Hepatocyte (in vitro differentiated cells): ENCODE data around the gene KIRREL3. TPM values are rescaled to one million over a fixed set of nuclear protein-coding genes. Genes with fewer than 3 reads are reported as not detected.

Experiments
- DNase-seq: peaks from one replicate; pipeline ENCODE4 v3.0.0-alpha.2; 2016; ENCODE audit warnings: low spot score
- H2AFZ ChIP-seq: fragments of 200-600 bp; sonication (generic); 2 replicates; pipeline ENCODE4 v1.6.0; 2016; ENCODE audit warnings: antibody characterized with exemption, mild to moderate bottlenecking
- H3K27ac ChIP-seq: fragments of 200-600 bp; sonication (generic); 2 replicates; pipeline ENCODE4 v1.5.1; 2016; ENCODE audit warnings: mild to moderate bottlenecking
- H3K27me3 ChIP-seq: fragments of 200-600 bp; sonication (generic); 2 replicates; pipeline ENCODE4 v1.6.1; 2016
- H3K36me3 ChIP-seq: fragments of 200-600 bp; sonication (generic); replicated peaks from 2 replicates; pipeline ENCODE4 v1.5.1; 2016; ENCODE audit warnings: low read depth; ENCODE audit not compliant: insufficient read depth
- H3K4me1 ChIP-seq: fragments of 200-600 bp; sonication (generic); 2 replicates; pipeline ENCODE4 v1.5.1; 2016; ENCODE audit warnings: mild to moderate bottlenecking, moderate library complexity; ENCODE audit not compliant: insufficient read depth
- H3K4me2 ChIP-seq: fragments of 200-600 bp; sonication (generic); 2 replicates; pipeline ENCODE4 v1.6.0; 2016
- H3K4me3 ChIP-seq: fragments of 200-600 bp; sonication (generic); 2 replicates; pipeline ENCODE4 v1.5.1; 2016; ENCODE audit warnings: mild to moderate bottlenecking
- H3K79me2 ChIP-seq: fragments of 200-600 bp; sonication (generic); 2 replicates; pipeline ENCODE4 v1.6.0; 2017; ENCODE audit warnings: mild to moderate bottlenecking
- H3K9me2 ChIP-seq: fragments of 200-600 bp; sonication (generic); replicated peaks from 2 replicates; pipeline ENCODE4 v1.6.0; 2017; ENCODE audit warnings: mild to moderate bottlenecking; ENCODE audit not compliant: insufficient read depth
- H3K9me3 ChIP-seq: fragments of 200-600 bp; sonication (generic); 2 replicates; pipeline ENCODE4 v1.5.1; 2016; ENCODE audit warnings: low read depth, mild to moderate bottlenecking
- H4K20me1 ChIP-seq: fragments of 200-600 bp; sonication (generic); 2 replicates; pipeline ENCODE4 v1.6.0; 2016; ENCODE audit warnings: mild to moderate bottlenecking; ENCODE audit not compliant: insufficient read depth, poor library complexity, severe bottlenecking
- EZH2 ChIP-seq: fragments of 200-600 bp; sonication (generic); IDR thresholded peaks from 2 replicates; pipeline ENCODE4 v1.6.1; 2016; ENCODE audit warnings: antibody characterized with exemption, mild to moderate bottlenecking, borderline replicate concordance
- EZH2phosphoT487 ChIP-seq: fragments of 200-600 bp; sonication (generic); IDR thresholded peaks from one replicate; pipeline ENCODE4 v1.6.1; 2018; ENCODE audit warnings: antibody characterized with exemption, mild to moderate bottlenecking, low read depth, moderate library complexity; ENCODE audit not compliant: unreplicated experiment, severe bottlenecking
- WGBS: methylation state at CpG from one replicate; pipeline ENCODE4 v1.1.6; 2016; ENCODE audit warnings: low lambda C conversion rate; ENCODE audit errors: missing lambda C conversion rate; 5-methylcytosine and 5-hydroxymethylcytosine counted together
- polyA plus RNA-seq: library from polyadenylated mRNA; unstranded; fragments of >200 nt; fragmentation: Nextera tagmentation; extraction: Ambion mirVana; gene quantifications from 2 replicates; pipeline ENCODE4 v1.2.1, GENCODE V29; 2016
- total RNA-seq: library from RNA; depleted of rRNA; stranded (reverse); fragments of >200 nt; gene quantifications from 2 replicates; pipeline ENCODE4 v1.2.3, GENCODE V29; 2014
- TF ChIP-seq, protein P1 (sequence below): fragments of 200-600 bp; sonication (generic); IDR thresholded peaks from 2 replicates; pipeline ENCODE4 v1.5.1; 2016; ENCODE audit warnings: antibody characterized with exemption, mild to moderate bottlenecking; ENCODE audit not compliant: poor library complexity

KIRREL3 gene
- total and polyA plus RNA-seq, 2 experiments from 2014 or later: 0.33 to 0.86 TPM

DNA sequence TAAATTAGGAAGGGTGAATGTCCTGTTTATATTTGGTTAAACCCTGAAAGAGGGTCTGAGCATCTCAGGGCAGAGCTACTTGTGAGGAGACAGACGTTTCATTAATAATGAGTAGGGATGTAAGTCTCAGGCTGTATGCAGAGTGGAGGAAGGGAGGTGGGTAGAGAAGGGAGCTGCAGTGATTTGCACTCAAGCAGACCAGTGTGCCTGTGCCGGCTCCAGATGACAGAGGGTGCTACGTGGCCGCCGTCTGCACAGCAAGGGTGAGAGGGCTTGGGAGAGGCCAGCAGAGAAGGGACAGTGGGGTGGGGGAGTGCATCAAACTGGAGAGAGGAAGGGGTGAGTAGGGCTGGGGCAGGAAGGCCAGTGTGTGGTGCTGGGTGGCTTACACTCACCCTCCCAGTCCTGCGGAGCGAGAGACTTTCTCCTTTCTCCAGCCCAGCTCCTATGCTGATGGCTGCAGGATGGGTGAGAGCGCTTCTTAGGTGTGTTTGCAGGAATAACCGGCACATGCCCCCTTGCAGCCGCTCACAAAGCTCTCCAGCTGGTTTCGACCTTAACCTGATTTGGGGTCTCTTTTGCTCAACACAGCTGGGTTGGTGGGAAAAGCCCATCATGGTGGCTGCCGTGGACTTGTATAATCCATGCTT, 514.5 kb downstream of the KIRREL3 start:
- H3K4me2 ChIP-seq: no peak overlapping the region
- no peaks in the 10 kb centered on the region for H3K36me3 ChIP-seq
- H4K20me1 ChIP-seq: no peaks in the 10 kb centered on the region
- no peak overlapping the region for H3K27ac ChIP-seq
- H2AFZ ChIP-seq: no peak overlapping the region
- no peak overlapping the region for H3K4me3 ChIP-seq
- no peaks in the 10 kb centered on the region for H3K27me3 ChIP-seq
- DNase-seq: no peak
- WGBS: 83% methylated on average over 12 of the region's 12 CpGs
- no peaks in the 10 kb centered on the region for H3K4me1 ChIP-seq
- H3K79me2 ChIP-seq: no peaks in the 10 kb centered on the region
- H3K9me3 ChIP-seq: no peaks in the 10 kb centered on the region
- TF ChIP-seq EZH2phosphoT487 (no peak), EZH2 (no peak)
- TF ChIP-seq, protein P1, sequence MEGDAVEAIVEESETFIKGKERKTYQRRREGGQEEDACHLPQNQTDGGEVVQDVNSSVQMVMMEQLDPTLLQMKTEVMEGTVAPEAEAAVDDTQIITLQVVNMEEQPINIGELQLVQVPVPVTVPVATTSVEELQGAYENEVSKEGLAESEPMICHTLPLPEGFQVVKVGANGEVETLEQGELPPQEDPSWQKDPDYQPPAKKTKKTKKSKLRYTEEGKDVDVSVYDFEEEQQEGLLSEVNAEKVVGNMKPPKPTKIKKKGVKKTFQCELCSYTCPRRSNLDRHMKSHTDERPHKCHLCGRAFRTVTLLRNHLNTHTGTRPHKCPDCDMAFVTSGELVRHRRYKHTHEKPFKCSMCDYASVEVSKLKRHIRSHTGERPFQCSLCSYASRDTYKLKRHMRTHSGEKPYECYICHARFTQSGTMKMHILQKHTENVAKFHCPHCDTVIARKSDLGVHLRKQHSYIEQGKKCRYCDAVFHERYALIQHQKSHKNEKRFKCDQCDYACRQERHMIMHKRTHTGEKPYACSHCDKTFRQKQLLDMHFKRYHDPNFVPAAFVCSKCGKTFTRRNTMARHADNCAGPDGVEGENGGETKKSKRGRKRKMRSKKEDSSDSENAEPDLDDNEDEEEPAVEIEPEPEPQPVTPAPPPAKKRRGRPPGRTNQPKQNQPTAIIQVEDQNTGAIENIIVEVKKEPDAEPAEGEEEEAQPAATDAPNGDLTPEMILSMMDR: no peak
- H3K9me2 ChIP-seq: no peaks in the 10 kb centered on the region

DNA sequence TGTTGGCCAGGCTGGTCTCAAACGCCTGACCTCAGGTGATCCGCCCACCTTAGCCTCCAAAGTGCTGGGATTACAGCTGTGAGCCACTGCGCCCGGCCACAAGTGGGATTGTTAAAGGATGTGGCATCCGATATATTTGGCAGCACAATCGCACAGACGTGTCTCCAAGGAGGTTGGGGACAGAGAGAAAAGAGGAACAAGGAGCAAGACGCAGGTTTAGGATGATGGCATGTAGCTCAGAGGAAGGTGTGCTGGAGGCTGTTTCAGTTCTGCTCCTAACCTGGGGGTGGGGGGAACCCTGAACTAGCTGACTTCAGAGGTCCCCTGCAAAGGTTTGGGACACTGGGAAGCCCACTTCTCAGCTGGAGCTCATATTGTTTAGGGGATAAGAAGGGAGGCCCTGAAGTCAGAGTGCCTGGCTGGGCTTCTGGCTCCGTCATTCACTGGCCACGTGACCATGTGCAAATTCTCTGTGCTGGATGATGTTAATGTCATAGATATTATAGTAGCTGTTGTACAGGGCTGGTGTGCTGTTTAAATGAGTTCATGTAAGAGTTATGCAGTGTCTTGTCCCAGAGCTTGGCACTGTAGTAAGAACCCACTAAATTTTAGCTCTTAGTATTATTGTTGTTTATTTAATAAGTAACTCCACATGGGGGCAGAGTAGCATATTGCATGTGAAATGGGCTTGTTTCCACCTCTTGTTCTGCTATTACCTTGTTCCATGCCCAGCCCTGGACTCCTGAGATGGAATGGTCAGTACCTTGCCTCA, 515.4 kb downstream of the KIRREL3 start:
- 87% methylated on average over 10 of the region's 10 CpGs for WGBS
- no peak for TF ChIP-seq EZH2
- TF ChIP-seq, protein P1: no peak
- no peak for TF ChIP-seq EZH2phosphoT487
- no peak overlapping the region for H3K27ac ChIP-seq
- peaks cover 4% of the 10 kb centered on the region for H3K4me1 ChIP-seq
- no peaks in the 10 kb centered on the region for H3K79me2 ChIP-seq
- no peaks in the 10 kb centered on the region for H3K9me3 ChIP-seq
- no peak overlapping the region for H2AFZ ChIP-seq
- no peaks in the 10 kb centered on the region for H3K9me2 ChIP-seq
- no peak overlapping the region for H3K4me2 ChIP-seq
- H3K4me3 ChIP-seq: no peak overlapping the region
- no peaks in the 10 kb centered on the region for H3K27me3 ChIP-seq
- H3K36me3 ChIP-seq: no peaks in the 10 kb centered on the region
- no peaks in the 10 kb centered on the region for H4K20me1 ChIP-seq
- DNase-seq: no peak

DNA sequence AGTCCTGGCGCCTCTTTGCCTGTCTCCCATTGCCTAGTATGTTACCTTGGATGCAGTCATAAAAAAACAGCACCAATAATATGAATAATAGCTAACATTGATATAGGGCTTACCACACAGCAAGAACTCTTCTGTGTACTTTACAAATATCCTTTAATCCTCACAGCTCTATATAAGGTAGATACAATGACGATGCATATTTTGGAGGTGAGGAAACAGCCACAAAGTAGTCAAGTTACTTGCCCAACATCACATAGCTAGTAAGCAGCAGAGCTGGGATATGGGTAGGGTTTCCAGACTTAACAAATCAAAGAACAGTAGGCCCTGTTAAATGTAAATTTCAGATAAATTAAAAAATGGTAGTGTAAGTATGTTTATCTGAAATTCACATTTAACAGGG, 516.3 kb downstream of the KIRREL3 start:
- Histone ChIP-seq H2AFZ (no peak overlapping the region), H3K9me3 (no peaks in the 10 kb centered on the region), H3K27ac (no peak overlapping the region), H4K20me1 (no peaks in the 10 kb centered on the region), H3K27me3 (no peaks in the 10 kb centered on the region), H3K9me2 (no peaks in the 10 kb centered on the region), H3K36me3 (no peaks in the 10 kb centered on the region), H3K4me3 (no peak overlapping the region), H3K4me1 (peaks cover 4% of the 10 kb centered on the region), H3K4me2 (no peak overlapping the region), H3K79me2 (no peaks in the 10 kb centered on the region)
- TF ChIP-seq, protein P1: no peak
- TF ChIP-seq EZH2phosphoT487 (no peak), EZH2 (no peak)
- no peak for DNase-seq
- 71% methylated on average over 2 of the region's 2 CpGs for WGBS
